DMS79 (cell line): ENCODE data around the gene PRM2.

Experiments
- DNase-seq: peaks from one replicate; lab custom pipeline; 2025; lab: John Stamatoyannopoulos, UW

Gene PRM2, protein sequence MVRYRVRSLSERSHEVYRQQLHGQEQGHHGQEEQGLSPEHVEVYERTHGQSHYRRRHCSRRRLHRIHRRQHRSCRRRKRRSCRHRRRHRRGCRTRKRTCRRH

DNA sequence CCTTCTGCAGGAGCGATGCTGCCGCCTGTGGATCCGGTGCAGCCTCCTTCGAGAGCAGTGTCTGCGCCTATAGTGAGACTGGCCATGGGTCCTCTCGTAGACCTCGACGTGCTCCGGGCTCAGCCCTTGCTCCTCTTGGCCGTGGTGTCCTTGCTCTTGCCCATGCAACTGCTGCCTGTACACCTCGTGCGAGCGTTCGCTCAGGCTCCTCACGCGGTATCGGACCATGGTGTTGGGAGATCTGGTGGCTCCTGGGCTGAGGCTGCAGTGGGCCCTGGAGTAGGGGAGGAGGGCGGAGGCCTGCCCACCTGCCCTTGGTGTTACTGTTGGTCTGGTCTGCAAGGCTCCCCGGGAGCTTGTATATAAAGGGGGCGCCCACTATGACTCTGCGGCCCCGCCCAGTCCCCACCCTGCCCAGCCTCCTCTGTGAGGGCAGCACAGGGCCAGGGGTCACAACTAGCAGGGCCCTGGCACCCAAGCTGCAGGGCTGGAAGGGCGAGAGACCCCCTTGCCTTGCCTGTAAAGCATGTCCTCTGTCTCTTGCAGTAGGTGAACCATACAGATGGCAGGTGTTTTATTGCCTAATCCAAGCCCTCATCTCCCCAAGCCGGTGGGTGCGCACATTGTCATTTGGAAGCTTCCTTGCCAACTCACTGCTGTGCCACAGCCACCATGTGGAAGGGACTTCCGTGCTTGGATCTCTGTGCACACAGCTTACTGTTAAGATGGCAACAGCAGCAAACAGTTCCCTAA lies at the start of gene PRM2:
Gene PRM2 (minus strand): TSS at position 338 of the 753 bp plus-strand sequence. CDS start 110 bp downstream, at position 228.
- DNase-seq = no peak

DNA sequence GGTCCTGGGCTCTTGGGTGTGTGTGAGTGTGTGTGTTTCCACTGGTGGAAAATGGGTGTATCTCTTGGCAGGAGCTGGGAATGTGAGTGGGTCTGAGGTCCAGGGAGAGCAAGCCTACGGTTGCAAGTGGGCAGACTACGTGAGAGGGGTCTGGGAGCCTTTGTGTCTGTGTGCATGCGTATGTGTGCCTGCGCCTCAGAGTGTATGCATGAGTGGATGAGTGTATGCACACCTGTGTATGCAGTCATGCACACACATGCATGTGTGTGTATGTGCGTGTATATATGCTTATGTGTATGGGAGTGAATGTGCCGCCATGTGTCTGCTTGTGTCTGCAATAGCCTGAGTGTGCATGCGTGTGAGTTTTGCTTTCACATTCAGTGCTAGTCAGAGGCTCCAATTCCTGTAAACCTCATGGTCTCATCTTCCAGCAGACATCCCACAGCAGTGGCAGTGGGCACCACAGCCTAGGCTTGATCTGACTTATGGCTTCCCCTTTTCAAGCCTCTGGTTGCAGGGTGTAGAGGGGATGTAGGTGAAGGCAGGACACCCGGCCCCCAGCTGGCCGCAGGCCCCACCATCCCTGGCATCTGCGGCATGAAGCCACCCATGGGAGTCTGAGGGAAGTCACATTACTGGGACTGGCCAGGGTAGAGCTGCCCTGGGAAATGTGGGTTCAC lies 49.3 kb upstream of the PRM2 start:
- no peak for DNase-seq

DNA sequence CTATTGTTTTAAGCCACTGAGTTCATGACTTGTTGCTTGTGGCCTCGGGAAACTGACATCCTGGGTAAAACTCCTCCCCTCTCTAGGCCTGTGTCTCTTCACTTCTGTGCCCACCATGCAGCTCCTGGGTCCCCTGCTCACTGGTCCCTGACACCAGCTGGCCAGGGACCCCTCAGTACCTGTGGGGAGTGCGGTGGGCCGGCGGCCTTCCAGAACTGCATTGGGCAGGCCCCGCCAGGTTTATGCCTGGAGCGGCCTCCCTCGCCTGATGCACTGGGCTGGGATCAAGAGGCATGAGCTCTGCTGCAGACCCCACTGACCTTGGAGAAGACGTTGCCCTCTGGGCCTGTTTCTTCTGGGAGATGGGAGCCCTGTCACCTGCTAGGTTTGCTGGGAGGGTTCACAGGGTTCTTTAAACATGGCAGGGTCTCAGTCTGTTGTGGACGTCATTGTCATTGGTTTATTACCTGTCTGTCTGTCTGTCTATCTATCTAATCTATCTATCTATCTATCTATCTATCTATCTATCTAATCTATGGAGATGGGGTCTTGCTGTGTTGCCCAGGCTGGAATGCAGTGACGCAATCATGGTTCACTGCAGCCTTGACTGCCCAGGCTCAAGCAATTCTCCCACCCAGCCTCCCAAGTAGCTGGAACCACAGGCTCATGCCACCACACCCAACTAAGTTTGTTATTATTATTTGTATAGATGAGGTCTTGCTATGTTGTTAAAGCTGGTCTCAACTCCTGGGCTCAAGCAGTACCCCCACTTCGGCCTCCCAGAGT lies 47.5 kb upstream of the PRM2 start:
- DNase-seq = no peak

DNA sequence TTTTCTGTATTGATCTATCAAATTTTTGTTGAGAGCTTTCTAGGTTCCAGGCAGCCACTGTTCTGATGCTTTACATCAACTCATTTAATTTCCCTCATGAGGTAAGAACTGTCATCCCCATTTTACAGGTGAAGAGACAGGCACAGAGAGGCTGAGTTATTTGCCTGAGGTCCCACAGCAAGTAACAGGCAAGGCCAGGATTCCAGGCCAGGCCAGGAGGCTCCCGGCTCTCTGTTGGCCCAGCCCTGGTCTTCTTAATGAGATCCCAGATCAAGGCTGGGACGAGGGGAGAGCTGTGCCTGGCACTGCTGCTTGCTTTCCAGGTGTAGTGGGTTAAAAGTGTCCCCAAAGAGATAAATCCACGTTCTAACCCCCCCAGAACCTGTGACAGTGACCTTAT lies 46.5 kb upstream of the PRM2 start:
- DNase-seq = no peak

DNA sequence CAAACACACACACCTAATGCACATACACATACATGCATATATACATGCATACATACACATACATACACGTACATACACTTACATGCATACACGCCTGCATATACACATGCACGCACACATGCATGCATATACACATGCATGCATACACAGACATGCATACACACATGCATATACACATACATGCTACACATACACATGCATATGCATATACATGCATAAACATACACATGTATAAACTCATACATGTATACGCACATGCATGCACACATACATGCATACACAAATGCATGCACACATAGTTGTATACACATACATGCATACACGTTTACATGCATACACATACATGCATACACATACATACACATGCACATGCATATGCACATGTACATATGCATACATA lies 45.4 kb upstream of the PRM2 start:
- no peak for DNase-seq

DNA sequence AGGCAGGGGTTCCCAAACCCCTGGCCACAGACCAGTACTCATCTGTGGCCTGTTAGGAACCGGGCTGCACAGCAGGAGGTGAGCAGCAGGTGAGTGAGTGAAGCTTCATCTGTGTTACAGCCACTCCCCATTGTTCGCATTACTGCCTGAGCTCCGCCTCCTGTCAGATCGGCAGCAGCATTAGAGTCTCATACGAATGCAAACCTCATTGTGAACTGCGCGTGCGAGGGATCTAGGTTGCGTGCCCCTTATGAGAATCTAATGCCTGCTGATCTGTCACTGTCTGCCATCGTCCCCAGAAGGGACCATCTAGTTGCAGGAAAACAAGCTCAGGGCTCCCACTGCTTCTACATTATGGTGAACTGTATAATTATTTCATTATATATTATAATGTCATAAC lies 43.9 kb upstream of the PRM2 start:
- DNase-seq = no peak

DNA sequence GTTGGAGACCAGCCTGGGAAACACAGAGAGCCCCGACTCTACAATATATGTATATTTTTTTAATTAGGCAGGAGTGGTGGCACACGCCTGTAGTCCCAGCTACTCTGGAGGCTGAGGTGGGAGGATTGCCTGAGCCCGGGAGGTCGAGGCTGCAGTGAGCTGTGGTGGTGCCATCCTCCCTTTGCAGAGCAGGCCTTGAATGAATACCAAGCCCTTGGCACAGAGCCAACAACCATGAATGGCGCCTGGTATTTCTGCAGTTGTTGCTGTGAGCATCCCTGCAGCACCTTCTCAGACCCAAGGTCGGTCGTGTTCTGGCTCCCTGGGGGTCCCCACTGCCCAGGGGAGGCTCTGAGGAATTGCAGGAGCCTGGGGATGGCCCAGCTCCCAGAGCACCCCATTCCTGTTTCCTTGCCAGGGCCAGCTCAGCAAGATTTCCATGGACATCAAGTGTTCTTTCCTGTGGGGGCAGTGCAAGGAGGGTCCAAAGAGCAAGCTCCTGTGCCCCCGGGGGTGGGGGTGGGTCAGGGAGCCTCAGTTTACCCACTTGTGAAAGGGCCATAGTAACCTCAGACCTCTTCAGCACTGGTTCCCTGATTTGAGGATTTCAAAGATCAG lies 43.4 kb upstream of the PRM2 start:
- no peak for DNase-seq

DNA sequence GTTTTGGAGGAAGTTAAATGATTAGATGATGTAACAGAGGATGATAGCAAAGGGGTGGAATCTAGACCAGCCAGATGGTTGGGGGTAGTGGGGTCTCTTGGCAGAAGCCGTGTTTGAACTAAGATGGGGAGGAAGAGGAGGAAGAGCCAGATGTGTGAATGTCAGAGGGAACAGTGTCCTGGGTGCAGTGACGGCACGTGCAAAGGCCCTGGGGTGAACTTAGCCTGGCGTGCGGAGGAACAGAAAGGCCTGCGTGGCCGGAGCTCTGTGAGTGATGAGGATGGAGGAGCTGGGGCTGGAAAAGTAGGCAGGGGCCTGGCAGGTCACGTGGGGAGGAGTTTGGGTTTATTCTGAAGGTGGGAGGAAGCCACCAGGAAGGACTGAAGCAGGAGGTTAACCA lies 42.5 kb upstream of the PRM2 start:
- no peak for DNase-seq

DNA sequence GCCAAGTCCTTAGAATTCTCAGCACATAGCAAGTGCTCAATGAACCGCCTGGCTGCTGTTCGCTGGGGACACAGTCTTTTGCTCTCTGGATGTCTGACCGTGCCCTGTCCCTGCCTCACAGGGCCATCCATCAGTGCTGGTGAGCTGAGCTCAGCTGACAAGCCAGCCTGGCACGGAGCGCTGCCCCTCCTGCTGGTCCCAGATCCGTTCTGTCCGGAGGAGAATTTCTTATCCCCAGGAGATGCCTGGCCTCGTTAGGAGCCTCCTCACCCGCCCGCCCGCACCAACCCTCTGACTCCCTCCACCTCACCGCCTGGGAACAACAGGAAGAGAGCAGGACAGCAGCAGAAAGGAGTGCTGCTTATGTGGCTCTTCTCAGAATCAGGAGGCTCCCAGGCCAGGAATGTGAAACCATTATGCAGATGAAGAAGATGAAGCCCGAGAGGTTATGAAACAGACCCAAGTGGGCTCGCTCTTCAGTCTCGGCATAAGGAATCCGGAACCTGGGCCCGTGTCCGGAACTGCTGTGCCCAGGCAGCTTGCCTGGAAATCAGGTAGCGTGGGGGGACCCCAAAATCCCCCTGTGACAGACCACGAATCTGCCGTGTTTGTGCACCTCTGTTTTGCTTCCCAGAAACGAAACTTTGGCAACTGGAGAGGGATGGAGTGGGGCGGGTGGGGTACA lies 40.2 kb upstream of the PRM2 start:
- no peak for DNase-seq

DNA sequence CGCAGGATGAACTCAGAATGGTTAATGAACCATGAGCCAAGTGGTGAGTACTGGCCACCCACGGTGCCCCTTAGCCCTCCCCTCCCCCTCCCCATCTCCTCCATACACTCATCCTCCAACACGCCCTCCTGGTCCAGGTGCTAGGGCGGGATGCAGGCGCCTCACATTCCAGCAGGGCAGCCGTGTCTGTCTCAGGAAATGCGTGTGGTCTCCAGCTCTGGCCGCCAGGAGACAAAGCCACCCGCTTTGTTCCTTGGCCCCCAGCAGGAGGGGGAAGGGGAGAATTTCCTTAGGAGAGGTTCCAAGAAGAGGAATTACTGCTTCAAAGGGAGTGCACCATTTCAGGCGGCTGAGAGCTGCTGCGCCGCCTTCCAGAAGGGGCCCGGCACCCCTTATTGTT lies 39.2 kb upstream of the PRM2 start:
- no peak for DNase-seq

DNA sequence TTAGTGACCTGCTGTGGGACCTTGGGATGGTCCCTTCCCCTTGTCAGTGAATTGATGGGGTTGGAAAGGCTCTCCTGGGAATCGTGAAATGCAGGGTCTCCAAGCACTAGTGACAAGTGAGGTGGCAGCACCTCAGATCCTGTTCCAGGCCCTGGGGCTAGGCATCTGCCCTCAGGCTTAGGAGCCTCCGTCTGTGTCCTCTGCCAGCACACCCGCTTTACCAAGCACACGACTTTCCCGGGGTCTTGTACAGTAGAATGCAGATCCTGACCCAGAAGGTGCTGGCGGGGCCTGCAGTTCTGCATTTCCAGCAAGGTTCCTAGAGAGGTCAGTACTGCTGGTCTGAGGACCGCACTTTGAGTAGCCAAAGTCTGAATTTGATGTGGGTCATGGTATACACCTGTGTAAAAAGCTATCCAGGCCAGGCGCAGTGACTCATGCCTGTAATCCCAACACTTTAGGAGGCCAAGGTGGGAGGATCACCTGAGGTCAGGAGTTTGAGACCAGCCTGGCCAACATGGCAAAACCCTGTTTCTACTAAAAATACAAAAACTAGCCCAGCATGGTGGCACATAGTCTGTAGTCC lies 38.1 kb upstream of the PRM2 start:
- no peak for DNase-seq

DNA sequence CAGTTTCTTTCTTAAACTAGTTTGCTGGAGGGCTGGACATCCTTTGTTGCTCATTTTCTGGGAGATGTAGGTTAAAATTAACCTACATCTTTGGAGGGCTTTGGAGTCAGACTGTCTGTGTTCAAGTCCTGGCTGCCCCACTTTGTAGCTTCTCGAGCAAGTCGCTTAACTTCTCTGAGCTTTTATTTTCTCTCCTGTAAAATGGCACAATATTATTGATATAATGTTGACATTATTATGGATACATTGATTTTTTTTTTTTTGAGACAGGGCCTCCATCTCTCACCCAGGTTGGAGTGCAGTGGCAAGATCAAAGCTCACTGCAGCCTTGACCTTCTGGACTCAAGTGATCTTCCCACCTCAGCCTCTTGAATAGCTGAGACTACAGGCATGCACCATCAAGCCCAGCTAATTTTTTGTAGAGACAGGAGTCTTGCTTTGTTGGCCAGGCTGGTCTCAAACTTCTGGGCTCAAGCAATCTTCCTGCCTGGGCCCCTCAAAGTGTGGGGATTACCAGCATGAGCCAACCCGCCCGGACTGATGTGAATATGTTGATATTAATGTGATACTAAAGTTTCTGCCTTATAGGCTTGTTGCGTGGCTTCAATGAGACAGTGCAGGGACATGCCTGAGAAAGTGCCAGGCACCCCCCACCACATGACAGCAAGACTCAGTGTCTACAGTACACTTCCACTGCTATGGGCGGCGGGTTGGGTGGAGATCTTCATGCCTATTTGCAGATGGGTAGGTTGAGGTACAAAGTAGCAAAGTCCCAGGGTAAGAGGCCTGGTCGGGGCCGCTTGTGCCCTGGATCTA lies 37.4 kb upstream of the PRM2 start:
- no peak for DNase-seq

DNA sequence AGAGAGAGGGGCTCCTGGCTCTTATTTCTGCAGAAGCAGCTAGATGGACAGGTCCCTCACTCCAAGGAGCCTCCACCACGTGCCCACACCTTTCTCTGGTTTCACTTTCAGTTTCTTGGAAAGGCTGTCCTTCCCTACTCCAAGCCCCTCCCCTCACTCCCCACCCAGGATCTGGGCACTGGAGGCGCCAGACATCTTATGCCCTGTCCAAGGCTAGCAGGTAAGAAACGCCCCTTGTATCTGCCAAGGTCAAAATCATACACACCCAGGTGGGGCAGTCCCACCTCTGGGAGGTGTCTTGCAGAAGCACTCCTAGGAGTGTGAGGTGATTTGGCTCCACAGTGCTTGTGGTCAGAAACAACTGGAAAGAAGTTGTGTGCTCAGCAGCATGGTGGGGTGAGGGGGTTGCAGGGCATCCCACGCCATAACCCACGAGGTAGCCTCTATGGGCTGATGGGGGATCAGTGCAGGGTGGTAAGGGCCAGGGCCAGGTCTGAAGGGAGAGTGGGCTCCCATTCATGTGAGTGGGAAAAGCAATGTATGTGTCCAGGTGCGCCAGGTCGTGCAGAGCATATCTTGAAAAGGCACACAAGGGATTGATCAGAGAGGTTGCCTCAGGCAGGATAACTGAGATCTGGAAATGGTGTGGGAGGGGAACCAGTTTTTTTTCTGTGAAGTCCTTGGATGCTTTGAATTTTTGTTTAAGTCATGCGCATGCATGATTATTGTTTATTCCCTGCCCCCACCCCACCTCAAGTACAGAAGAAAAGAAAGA lies 36.6 kb upstream of the PRM2 start:
- peak; percentile 65 for DNase-seq

DNA sequence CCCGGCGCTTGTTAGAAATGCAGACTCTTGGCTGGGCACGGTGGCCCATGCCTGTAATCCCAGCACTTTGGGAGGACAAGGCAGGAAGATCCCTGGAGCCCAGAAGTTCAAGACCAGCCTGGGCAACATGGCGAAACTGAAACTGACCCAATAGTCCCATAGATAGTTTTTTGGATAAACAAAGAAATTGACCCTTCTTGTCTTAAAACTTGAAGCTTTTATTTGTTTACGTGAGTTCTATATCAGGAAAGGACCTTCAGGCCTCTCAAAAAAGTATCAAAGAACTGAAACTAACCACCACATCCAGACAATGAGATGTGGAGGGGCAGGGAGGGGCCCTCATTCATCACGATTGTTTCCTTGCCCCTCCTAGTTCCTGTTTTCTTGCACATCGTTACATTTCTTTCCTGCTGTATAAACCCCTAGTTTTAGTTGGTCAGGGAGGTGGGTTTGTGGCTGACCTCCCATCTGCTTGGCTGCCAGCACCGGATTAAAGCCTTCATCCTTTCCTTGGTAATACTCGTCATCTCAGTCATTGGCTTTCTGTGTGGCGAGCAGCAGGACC lies 34.8 kb upstream of the PRM2 start:
- DNase-seq = no peak

DNA sequence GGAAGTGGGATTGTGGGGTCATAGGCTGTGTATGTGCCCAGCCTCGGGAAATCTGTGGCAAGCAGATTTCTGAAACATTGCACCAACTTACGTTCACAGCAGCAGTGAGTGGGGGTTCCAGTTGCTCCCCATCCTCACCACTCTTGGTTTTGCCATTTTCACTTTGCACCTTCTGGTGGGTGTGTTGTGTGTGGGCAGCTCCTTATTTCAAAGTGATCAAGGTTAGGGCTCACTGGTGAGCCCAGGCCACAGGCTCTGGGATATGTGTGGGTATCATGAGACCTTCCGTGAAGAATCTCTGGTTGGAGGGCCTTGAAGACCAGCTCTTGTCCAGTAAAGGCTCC lies 34.3 kb upstream of the PRM2 start:
- DNase-seq = no peak

DNA sequence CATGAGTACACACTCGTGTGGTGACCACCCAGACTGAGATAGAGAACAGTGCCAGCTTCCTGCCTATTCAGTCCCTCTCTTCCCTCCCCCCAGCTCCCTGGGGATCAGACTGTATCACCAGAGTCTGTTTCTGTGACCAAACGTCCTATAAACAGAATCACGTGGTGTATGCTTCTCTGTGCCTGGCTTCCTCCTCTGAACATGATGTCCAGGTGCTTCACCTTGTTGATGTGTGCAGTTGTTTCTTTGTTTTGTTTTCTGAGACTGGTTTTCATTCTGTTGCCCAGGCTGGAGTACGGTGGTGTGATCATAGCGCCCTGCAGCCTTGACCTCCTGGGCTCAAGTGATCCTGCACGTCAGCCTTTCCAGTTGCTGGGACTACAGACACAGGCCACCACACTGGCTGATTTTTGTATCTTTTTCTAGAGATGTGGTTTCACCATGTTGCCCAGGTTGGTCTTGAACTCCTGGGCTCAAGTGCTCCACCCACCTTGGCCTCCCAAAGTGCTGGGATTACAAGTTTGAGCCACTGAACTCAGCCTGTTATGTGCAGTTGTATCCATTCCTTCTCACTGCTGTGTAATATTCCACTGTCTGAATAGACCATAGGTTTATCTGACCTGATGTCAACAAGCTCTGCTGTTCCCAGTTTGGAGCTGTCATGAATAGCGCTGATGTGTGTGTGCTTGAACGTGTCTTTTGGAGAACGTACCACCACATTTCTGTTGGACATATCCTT lies 33.8 kb upstream of the PRM2 start:
- DNase-seq = no peak

DNA sequence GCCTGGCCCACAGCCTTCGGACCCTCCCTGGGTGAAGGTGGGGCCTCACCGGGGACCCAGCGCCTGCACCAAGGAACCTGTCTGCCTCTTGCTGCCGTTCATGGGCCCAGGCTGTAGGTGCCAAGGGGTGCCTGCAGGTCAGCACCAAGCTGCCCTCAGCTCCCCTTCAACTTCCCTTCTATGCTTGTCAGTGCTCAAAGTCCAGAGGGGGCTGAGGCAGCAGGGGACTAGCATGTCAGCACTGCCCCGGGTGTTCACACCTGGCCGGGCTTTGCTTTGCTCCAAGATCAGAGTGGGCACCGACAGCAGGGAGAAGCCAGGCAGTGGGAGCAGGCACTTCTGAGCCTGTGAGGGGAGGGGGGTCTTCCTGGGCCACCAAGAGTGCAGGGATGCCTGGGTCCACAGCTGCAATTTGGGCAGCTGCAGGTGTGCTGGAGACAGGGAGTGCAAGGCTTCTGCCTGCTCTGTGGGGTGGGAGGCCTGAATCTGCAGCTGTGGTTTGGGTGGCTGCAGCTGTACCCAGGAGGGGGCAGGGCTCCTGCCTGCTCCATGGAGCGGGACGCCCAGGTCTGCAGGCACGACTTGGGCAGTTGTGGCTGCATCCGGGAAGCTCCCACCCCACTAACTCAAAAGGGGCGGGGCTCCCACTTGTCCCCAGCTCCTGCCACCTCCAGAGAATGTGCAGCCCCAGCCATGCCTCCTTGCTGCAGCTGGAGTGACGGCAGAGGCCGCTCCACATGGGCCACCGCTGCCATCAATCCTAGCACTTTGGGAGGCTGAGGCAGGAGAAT lies 32.4 kb upstream of the PRM2 start:
- DNase-seq = no peak
